Measurements from ENCODE around the gene BGLAP.

DNA sequence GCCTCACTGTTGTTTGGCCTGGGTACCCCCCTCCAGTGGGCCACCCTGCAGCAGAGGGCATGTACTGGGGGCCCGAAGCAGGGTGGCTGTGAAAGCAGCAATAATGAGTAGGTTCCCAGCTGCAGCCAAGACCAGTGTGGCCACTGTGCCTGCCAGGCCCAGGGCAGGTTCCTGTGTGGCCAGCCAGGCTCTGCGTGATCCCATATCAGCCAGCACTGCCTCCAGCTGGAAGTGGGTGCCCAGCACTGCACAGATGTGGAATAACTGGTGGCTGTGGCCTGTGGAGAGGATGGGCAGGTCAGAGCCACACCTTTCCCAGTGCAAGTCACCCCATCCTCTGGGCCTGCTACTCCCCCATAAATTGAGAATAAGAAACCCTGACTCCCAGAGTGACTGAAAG is 2.1 kb downstream of the BGLAP start:
- TF ChIP-seq EZH2phosphoT487 (IDR thresholded peaks at IDR 0.05; ENCODE audit: insufficient read depth, low read depth) (no peak), EZH2 (IDR thresholded peaks at IDR 0.05; ENCODE audit: insufficient read depth, poor library complexity, severe bottlenecking) (no peak)
